Measurements from ENCODE around the gene DHRS13. TPM values are rescaled to one million over a fixed set of nuclear protein-coding genes. Genes with fewer than 3 reads are reported as not detected.
A peak's percentile ranks its signal among the peaks of the same experiment; 100 is the strongest.

The DHRS13 gene
- total and polyA plus RNA-seq, 11 donors, result 2.2 to 6.3 (median 2.9) TPM

- WGBS, 4 donors, result 0 to 1% (median 0%) methylated on average over 1 to 51 of the region's 51 CpGs
- H3K4me3 ChIP-seq, result peak overlapping the region; percentile 74 to 99 (median 90)
- DNase-seq, result peak in 1 of 5 donors; percentile 62
- H3K27ac ChIP-seq, result peak overlapping the region; percentile 76 to 100 (median 96)
- H3K36me3 ChIP-seq, result peaks cover 0 to 16% (median 0%) of the 10 kb centered on the region in 9 donors
- no peaks in the 10 kb centered on the region for H3K9me3 ChIP-seq
- TF ChIP-seq CTCF (IDR thresholded peaks at IDR 0.05) (no peak), POLR2A (IDR thresholded peaks at IDR 0.05) (no peak)
- intact Hi-C loops (cut with DNase I), result loop anchor here in 4 of 10 donors (5.0 to 10.0 kb wide), 4 partner anchors 54 to 616 kb away; partner anchors contain the start of genes IFT20 (in 2 of the 4), NEK8 (in 2 of the 4), TLCD1 (in 2 of the 4) and TNFAIP1 (in 2 of the 4)
- H3K27me3 ChIP-seq, result no peaks in the 10 kb centered on the region
- no peak for ATAC-seq
- peaks cover 0 to 54% (median 33%) of the 10 kb centered on the region in 12 donors for H3K4me1 ChIP-seq
Measured at GRCh38 chr17:28950752-28951427, 48.0 kb upstream of the DHRS13 start.

- peaks cover 0 to 61% (median 40%) of the 10 kb centered on the region in 12 donors for H3K4me1 ChIP-seq
- no peaks in the 10 kb centered on the region for H3K9me3 ChIP-seq
- TF ChIP-seq CTCF (IDR thresholded peaks at IDR 0.05) (no peak), POLR2A (IDR thresholded peaks at IDR 0.05) (no peak)
- peak overlapping the region; percentile 90 to 100 (median 96) for H3K27ac ChIP-seq
- no peak for ATAC-seq
- intact Hi-C loops (cut with DNase I), result loop anchor here in 4 of 10 donors (5.0 to 10.0 kb wide), 4 partner anchors 53 to 615 kb away; partner anchors contain the start of genes IFT20 (in 2 of the 4), NEK8 (in 2 of the 4), TLCD1 (in 2 of the 4) and TNFAIP1 (in 2 of the 4)
- peaks cover 0 to 16% (median 0%) of the 10 kb centered on the region in 9 donors for H3K36me3 ChIP-seq
- H3K27me3 ChIP-seq, result no peaks in the 10 kb centered on the region
- H3K4me3 ChIP-seq, result peak overlapping the region; percentile 74 to 99 (median 90)
- WGBS, 4 donors, result 0 to 1% (median 0%) methylated on average over 36 to 43 of the region's 43 CpGs
- peak; percentile 52 to 75 (median 64) for DNase-seq
Measured at GRCh38 chr17:28950017-28950751, 47.3 kb upstream of the DHRS13 start.

GRCh38 chr17:28949185-28950016, 46.5 kb upstream of the DHRS13 start:
- 0 to 1% (median 1%) methylated on average over 31 to 61 of the region's 61 CpGs for WGBS, 4 donors
- TF ChIP-seq POLR2A (IDR thresholded peaks at IDR 0.05), result no peak

GRCh38 chr17:28948873-28949184, 46.0 kb upstream of the DHRS13 start:
- H3K4me1 ChIP-seq, result peaks cover 0 to 72% (median 54%) of the 10 kb centered on the region in 12 donors
- H3K4me3 ChIP-seq, result peak overlapping the region; percentile 74 to 99 (median 90)
- ATAC-seq, result no peak
- H3K36me3 ChIP-seq, result peaks cover 0 to 23% (median 0%) of the 10 kb centered on the region in 9 donors
- intact Hi-C loops (cut with DNase I), result loop anchor here in 6 of 10 donors (5.0 to 10.0 kb wide), 7 partner anchors 47 to 614 kb away; partner anchors contain the start of genes DHRS13 (in 3 of the 6), FLOT2 (in 1 of the 6), IFT20 (in 1 of the 6) and NUFIP2 (in 1 of the 6)
- TF ChIP-seq CTCF (IDR thresholded peaks at IDR 0.05), result no peak
- DNase-seq, result peak in 2 of 5 donors; percentile 36 to 54
- WGBS, 4 donors, result 0 to 1% (median 1%) methylated on average over 14 to 15 of the region's 15 CpGs
- H3K27ac ChIP-seq, result peak overlapping the region; percentile 90 to 100 (median 96)
- H3K9me3 ChIP-seq, result no peaks in the 10 kb centered on the region
- no peaks in the 10 kb centered on the region for H3K27me3 ChIP-seq

More at GRCh38 chr17:28949185-28950016, 46.5 kb upstream of the DHRS13 start:
- H3K4me3 ChIP-seq, result peak overlapping the region; percentile 74 to 99 (median 90)
- H3K27me3 ChIP-seq, result no peaks in the 10 kb centered on the region
- peak overlapping the region; percentile 90 to 100 (median 96) for H3K27ac ChIP-seq
- DNase-seq, result peak; percentile 67 to 84 (median 68)
- peaks cover 0 to 17% (median 0%) of the 10 kb centered on the region in 9 donors for H3K36me3 ChIP-seq
- peaks cover 0 to 69% (median 48%) of the 10 kb centered on the region in 12 donors for H3K4me1 ChIP-seq
- peak in 1 of 4 donors; percentile 6 for ATAC-seq
- H3K9me3 ChIP-seq, result no peaks in the 10 kb centered on the region
- intact Hi-C loops (cut with DNase I), result loop anchor here in 7 of 10 donors (5.0 to 10.0 kb wide), 9 partner anchors 47 to 615 kb away; partner anchors contain the start of genes DHRS13 (in 3 of the 7), IFT20 (in 3 of the 7), TNFAIP1 (in 3 of the 7) and FLOT2 (in 2 of the 7)
